Naive B cell (primary cell): ENCODE results near the gene WFIKKN2. TPM values are rescaled to one million over a fixed set of nuclear protein-coding genes. Genes with fewer than 3 reads are reported as not detected.
"Not testable (repeated sequence)": the region's sequence is repeated elsewhere in the genome, so short reads cannot be mapped to it uniquely, and the experiment has no call there.

Source experiments
- ATAC-seq, 2 donors: fragments of 150-1000 bp; cut with Tn5 transposase; 2 replicates each; pipeline ENCODE4 v1.10.0; 2021; ENCODE audit warnings: low read depth in 2 of 2, mild to moderate bottlenecking in 2 of 2, moderate library complexity in 2 of 2
- DNase-seq: peaks from one replicate; pipeline ENCODE4 v3.0.0; 2022
- H3K27ac Mint-ChIP-seq, 6 donors: one replicate each; pipeline ENCODE4 v1.8.0; 2020 to 2022; ENCODE audit warnings: mild to moderate bottlenecking in 6 of 6, mixed read lengths in 6 of 6, moderate library complexity in 5 of 6, inconsistent platforms in 2 of 6
- H3K27me3 Mint-ChIP-seq, 3 donors: one replicate each; pipeline ENCODE4 v1.8.0; 2021 to 2022; ENCODE audit warnings: mixed read lengths in 3 of 3, mild to moderate bottlenecking in 1 of 3
- H3K36me3 Mint-ChIP-seq, 2 donors: one replicate each; pipeline ENCODE4 v1.8.0; 2020 to 2022; ENCODE audit warnings: mixed read lengths in 2 of 2, inconsistent platforms in 1 of 2, mild to moderate bottlenecking in 1 of 2
- H3K4me1 Mint-ChIP-seq, 3 donors: one replicate each; pipeline ENCODE4 v1.8.0; 2020 to 2022; ENCODE audit warnings: mixed read lengths in 3 of 3, inconsistent platforms in 1 of 3, mild to moderate bottlenecking in 1 of 3, moderate library complexity in 1 of 3
- H3K4me3 Mint-ChIP-seq, 8 donors: one replicate each; pipeline ENCODE4 v1.8.0; 2020 to 2022; ENCODE audit warnings: mild to moderate bottlenecking in 8 of 8, mixed read lengths in 8 of 8, moderate library complexity in 8 of 8, inconsistent platforms in 2 of 8
- H3K9me3 Mint-ChIP-seq, 7 donors: one replicate each; pipeline ENCODE4 v1.8.0; 2020 to 2022; ENCODE audit warnings: mixed read lengths in 7 of 7, mild to moderate bottlenecking in 5 of 7, inconsistent platforms in 2 of 7, moderate library complexity in 1 of 7
- polyA plus RNA-seq, 6 donors: library from polyadenylated mRNA; unstranded; fragments of 300-500 nt; fragmentation: Illumina TruSeq; gene quantifications; one replicate each; pipeline ENCODE4 v1.2.3, GENCODE V29; 2021; ENCODE audit warnings: low read depth in 6 of 6

Gene WFIKKN2
- polyA plus RNA-seq, 6 donors from 2014 or later = not detected

- H3K9me3 Mint-ChIP-seq = peaks cover 0 to 3% (median 0%) of the 10 kb centered on the region in 7 donors
- DNase-seq (no peak), ATAC-seq (no peak)
- no peaks in the 10 kb centered on the region for H3K27me3 Mint-ChIP-seq
- peaks cover 24 to 47% (median 46%) of the 10 kb centered on the region in 3 donors for H3K4me1 Mint-ChIP-seq
- peak overlapping the region in 4 of 6 donors; percentile 33 to 100 (median 97) for H3K27ac Mint-ChIP-seq
- H3K4me3 Mint-ChIP-seq = peak overlapping the region in 6 of 8 donors; percentile 87 to 98 (median 96)
- peaks cover 0 to 8% of the 10 kb centered on the region in 2 donors for H3K36me3 Mint-ChIP-seq
Observed at GRCh38 chr17:50868602-50869001, 33.2 kb downstream of the WFIKKN2 start.

GRCh38 chr17:50871364-50871763, 36.0 kb downstream of the WFIKKN2 start:
- peaks cover 17 to 34% (median 33%) of the 10 kb centered on the region in 3 donors for H3K4me1 Mint-ChIP-seq
- ATAC-seq (no peak), DNase-seq (no peak)
- peak overlapping the region in 5 of 8 donors; percentile 9 to 34 (median 12) for H3K4me3 Mint-ChIP-seq
- H3K9me3 Mint-ChIP-seq = no peaks in the 10 kb centered on the region
- peaks cover 0 to 5% of the 10 kb centered on the region in 2 donors for H3K36me3 Mint-ChIP-seq
- H3K27ac Mint-ChIP-seq = peak overlapping the region in 2 of 6 donors; percentile 44 to 74
- no peaks in the 10 kb centered on the region for H3K27me3 Mint-ChIP-seq

DNA sequence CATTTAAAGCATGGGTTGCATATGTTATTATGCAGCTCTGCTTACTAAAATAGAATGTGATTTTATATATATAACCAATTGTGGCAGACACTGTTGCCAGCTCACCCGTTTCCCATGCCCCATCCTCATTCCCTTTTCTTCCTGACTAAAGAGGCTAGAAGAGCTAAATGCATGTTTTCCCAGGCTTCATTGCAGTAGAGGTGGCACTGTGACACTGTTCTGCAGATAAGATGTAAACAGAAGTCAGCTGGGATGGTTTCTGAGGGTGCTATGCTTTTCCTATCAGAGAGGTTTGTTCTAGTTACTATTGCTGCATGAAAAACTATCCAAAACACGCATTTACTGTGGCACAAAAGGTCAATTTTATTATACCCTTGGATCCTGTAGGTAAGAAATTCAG, 36.5 kb downstream of the WFIKKN2 start:
- Mint-ChIP-seq H3K4me3 (peak overlapping the region in 1 of 8 donors; percentile 12), H3K9me3 (no peaks in the 10 kb centered on the region), H3K27ac (peak overlapping the region in 1 of 6 donors; percentile 44), H3K36me3 (no peaks in the 10 kb centered on the region), H3K27me3 (no peaks in the 10 kb centered on the region), H3K4me1 (peaks cover 14 to 34% (median 33%) of the 10 kb centered on the region in 3 donors)
- ATAC-seq (no peak), DNase-seq (no peak)

DNA sequence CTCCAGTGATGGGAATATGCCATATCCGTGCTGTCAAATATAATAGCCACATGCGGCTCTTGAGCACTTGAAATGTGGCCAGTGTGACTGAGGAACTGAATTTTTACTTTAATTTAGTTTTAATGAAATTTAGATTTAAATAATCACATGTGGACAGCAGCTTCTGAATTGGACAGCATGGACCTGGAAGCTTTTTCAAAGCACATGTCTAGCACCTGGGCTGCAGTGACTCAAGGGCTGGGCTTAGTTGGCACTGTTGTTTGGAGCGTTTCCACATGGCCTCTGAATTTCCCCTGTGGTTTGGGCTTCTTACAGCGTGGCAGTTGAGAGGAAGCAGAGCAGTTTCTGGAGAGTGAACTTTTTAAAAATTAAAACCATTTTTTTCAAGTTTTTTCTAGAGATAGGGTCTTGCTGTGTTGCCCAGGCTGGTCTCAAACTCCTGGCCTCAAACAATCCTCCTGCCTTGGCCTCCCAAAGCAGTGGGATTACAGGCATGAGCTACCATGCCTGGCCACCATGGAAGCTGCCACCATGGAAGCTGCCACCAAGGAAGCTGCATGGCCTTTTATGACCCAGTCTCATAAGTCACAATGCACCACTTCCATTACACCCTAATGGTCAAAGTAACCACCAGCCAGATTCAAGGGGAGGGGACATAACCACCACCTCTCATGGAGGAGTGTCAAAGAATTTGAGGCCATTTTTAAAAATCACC, 37.5 kb downstream of the WFIKKN2 start:
- peak; percentile 72 to 82 for ATAC-seq
- Mint-ChIP-seq H3K9me3 (no peaks in the 10 kb centered on the region), H3K27ac (no peak overlapping the region), H3K4me1 (peaks cover 4 to 32% (median 24%) of the 10 kb centered on the region in 3 donors), H3K4me3 (peak overlapping the region in 1 of 8 donors; percentile 20), H3K36me3 (no peaks in the 10 kb centered on the region), H3K27me3 (no peaks in the 10 kb centered on the region)
- DNase-seq = no peak

DNA sequence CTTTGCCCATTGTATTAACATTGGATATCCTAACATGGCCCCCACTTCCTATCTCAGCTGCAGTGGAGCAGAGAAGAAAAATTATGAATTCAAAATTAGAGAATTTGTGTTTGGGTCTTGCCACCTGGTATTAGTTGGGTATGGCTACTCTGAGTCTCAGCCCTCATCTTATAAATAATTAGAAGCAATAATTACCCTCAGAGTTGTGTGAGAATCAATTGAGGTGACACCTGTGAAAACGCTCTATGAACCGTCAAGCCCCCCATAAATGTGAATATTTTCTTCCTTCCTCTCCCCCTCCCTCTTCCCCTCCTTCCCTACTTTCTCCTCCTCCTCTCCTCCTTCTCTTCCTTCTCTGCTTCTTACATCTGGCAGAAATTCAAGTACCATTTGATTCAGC, 39.7 kb downstream of the WFIKKN2 start:
- Mint-ChIP-seq H3K27ac (no peak overlapping the region), H3K27me3 (no peaks in the 10 kb centered on the region), H3K9me3 (peaks cover 0 to 4% (median under 1%) of the 10 kb centered on the region in 7 donors), H3K36me3 (no peaks in the 10 kb centered on the region), H3K4me1 (peaks cover 4 to 22% (median 16%) of the 10 kb centered on the region in 3 donors), H3K4me3 (no peak overlapping the region)
- DNase-seq (no peak), ATAC-seq (no peak)

- H3K36me3 Mint-ChIP-seq = not testable (repeated sequence)
Observed at GRCh38 chr17:50877042-50877441, 41.7 kb downstream of the WFIKKN2 start.

DNA sequence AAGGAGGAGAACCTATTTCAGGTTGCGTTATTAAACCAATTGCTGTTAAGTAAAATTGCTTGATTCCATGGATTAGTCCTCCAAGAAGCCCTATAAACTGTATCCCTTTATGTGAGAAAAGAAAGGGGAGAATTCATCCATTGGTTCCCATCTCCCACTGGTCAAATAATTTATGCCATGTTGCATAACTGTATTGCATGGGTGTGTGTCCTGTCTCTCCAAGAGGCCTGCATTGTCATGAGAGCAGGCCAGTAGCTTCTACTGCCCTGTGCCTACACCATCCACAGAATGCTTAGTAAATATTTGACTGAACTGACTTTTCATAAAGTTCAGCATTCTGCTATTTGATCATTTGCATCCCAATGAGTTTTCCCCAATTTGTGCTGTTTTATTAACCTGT, 42.5 kb downstream of the WFIKKN2 start:
- Mint-ChIP-seq H3K4me1 (peaks cover 0 to 4% (median 3%) of the 10 kb centered on the region in 3 donors), H3K27ac (no peak overlapping the region), H3K36me3 (no peaks in the 10 kb centered on the region), H3K27me3 (no peaks in the 10 kb centered on the region), H3K9me3 (peaks cover 0 to 4% (median 2%) of the 10 kb centered on the region in 7 donors), H3K4me3 (no peak overlapping the region)
- DNase-seq (no peak), ATAC-seq (no peak)

More at GRCh38 chr17:50877042-50877441, 41.7 kb downstream of the WFIKKN2 start:
- ATAC-seq, H3K9me3 Mint-ChIP-seq, H3K27me3 Mint-ChIP-seq, H3K4me3 Mint-ChIP-seq, H3K27ac Mint-ChIP-seq, DNase-seq: not testable (repeated sequence)
- peaks cover 0 to 11% (median 6%) of the 10 kb centered on the region in 3 donors for H3K4me1 Mint-ChIP-seq

DNA sequence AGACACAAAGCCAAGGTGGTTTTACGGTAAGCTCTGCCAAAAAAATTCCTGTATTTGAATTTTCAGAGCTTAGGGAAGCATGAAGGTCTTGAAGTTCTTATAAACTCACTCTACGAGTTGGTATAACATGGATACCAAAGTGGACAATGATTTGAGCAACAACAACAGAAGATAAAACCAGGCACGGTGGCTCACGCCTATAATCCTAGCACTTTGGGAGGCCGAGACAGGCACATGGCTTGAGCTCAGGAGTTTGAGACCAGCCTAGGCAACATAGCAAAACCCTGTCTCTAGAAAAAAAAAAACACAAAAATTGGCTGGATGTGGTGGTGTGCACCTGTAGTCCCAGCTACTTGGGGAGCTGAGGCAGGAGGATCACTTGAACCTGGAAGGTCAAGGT, 43.7 kb downstream of the WFIKKN2 start:
- ATAC-seq (no peak), DNase-seq (no peak)
- H3K36me3 Mint-ChIP-seq = no peaks in the 10 kb centered on the region
- H3K4me3 Mint-ChIP-seq = no peak overlapping the region
- H3K27ac Mint-ChIP-seq = no peak overlapping the region
- no peaks in the 10 kb centered on the region for H3K27me3 Mint-ChIP-seq
- H3K9me3 Mint-ChIP-seq = peaks cover 0 to 4% (median 2%) of the 10 kb centered on the region in 7 donors
- peaks cover 5 to 10% (median 8%) of the 10 kb centered on the region in 3 donors for H3K4me1 Mint-ChIP-seq

- H3K9me3 Mint-ChIP-seq = peaks cover 0 to 4% (median 2%) of the 10 kb centered on the region in 7 donors
- H3K4me3 Mint-ChIP-seq = no peak overlapping the region
- ATAC-seq (no peak), DNase-seq (no peak)
- H3K36me3 Mint-ChIP-seq = no peaks in the 10 kb centered on the region
- H3K27ac Mint-ChIP-seq = no peak overlapping the region
- H3K4me1 Mint-ChIP-seq = peaks cover 9 to 12% (median 9%) of the 10 kb centered on the region in 3 donors
- H3K27me3 Mint-ChIP-seq = no peaks in the 10 kb centered on the region
Observed at GRCh38 chr17:50881182-50881581, 45.8 kb downstream of the WFIKKN2 start.

- Mint-ChIP-seq H3K27me3 (no peaks in the 10 kb centered on the region), H3K36me3 (no peaks in the 10 kb centered on the region), H3K4me1 (peaks cover 9 to 12% (median 9%) of the 10 kb centered on the region in 3 donors), H3K9me3 (peaks cover 0 to 4% (median 2%) of the 10 kb centered on the region in 7 donors), H3K4me3 (peak overlapping the region in 1 of 8 donors; percentile 22), H3K27ac (peak overlapping the region in 1 of 6 donors; percentile 4)
- DNase-seq = no peak
- no peak for ATAC-seq
Observed at GRCh38 chr17:50882851-50883250, 47.5 kb downstream of the WFIKKN2 start.

DNA sequence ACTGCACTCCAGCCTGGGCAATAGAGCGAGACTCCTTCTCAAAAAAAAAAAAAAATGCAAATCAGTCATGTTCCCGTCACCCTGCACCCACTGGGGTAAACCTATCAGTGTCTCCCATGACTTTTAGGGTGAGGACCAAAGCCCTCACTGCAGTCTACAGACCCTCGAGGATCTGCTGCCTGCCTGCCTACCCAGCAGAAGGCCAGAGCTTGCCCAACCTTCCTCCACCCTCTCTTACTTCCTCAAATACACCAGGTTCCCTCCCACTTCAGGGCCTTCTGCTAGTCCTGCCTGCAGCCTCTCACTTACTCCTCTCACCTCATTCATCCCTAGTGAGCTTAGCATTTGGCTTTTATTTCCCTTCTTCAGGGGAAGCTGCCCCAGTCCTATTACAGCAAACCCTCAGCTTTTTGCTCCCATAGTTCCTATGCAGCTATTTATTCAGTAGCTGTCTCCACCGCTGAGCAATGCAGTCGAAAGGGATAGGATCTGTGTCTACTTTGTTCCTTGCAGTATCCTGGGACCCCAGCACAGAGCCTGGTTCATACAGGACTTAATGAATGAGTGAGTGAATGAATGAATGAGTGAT, 48.6 kb downstream of the WFIKKN2 start:
- Mint-ChIP-seq H3K27me3 (no peaks in the 10 kb centered on the region), H3K36me3 (no peaks in the 10 kb centered on the region), H3K4me3 (peak overlapping the region in 2 of 8 donors; percentile 15 to 34), H3K27ac (peak overlapping the region in 1 of 6 donors; percentile 93), H3K9me3 (peaks cover 0 to 3% (median 1%) of the 10 kb centered on the region in 7 donors), H3K4me1 (peaks cover 9 to 12% (median 9%) of the 10 kb centered on the region in 3 donors)
- ATAC-seq (peak; percentile 94 to 99), DNase-seq (peak; percentile 27)

DNA sequence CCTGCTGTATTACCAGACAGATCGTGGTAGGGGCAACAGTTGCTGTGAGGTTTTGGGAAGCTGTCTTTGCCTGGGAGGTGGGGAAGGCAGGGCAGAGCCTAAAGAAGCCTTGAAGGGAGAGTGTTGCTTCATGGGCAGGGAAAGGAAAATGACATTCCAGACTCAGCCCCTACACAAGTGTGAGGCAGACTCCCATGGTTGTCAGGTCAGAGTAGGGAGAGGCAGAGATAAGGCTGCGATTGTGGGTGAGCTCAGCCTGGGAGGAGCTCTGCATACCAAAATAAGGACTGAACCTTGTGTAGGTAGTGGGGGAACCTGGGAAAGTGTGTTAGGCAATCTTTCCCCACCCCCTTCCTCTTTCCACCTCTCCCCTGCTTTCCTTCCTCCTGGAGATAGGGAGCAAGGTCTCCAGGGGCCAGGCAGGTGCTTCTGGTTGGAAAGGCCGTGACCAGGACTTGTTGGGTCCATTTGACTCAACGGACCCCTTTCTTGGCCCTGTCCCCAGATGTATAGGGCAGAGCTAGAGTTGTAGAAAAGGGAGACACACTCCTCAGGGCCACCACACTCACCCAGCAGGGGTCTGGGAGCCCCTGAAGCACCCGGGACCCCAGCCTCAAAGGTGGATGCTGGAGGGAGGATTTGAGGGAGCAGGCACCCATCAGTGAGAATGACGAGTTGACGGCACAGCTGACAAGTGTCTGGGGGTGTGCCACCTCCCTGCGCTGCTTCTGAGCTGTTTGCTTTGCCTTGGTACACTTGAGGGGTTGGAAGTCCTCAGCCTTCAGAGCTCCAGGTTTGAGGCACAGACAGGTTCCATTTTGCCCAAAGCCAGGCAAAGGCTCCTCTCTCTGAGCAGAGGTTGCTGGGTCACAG, 49.3 kb downstream of the WFIKKN2 start:
- no peak for DNase-seq
- H3K27ac Mint-ChIP-seq = peak overlapping the region in 1 of 6 donors; percentile 93
- H3K4me3 Mint-ChIP-seq = no peak overlapping the region
- peaks cover 0 to 3% (median 0%) of the 10 kb centered on the region in 7 donors for H3K9me3 Mint-ChIP-seq
- peaks cover 9 to 12% (median 9%) of the 10 kb centered on the region in 3 donors for H3K4me1 Mint-ChIP-seq
- no peaks in the 10 kb centered on the region for H3K27me3 Mint-ChIP-seq
- ATAC-seq = no peak
- no peaks in the 10 kb centered on the region for H3K36me3 Mint-ChIP-seq

- peaks cover 9 to 12% (median 9%) of the 10 kb centered on the region in 3 donors for H3K4me1 Mint-ChIP-seq
- no peaks in the 10 kb centered on the region for H3K36me3 Mint-ChIP-seq
- no peak overlapping the region for H3K4me3 Mint-ChIP-seq
- DNase-seq = no peak
- peak overlapping the region in 1 of 6 donors; percentile 53 for H3K27ac Mint-ChIP-seq
- H3K9me3 Mint-ChIP-seq = no peaks in the 10 kb centered on the region
- H3K27me3 Mint-ChIP-seq = no peaks in the 10 kb centered on the region
- no peak for ATAC-seq
Observed at GRCh38 chr17:50887705-50888245, 52.4 kb downstream of the WFIKKN2 start.
